Lower leg skin (tissue), 3 donors: Measurements from ENCODE around the gene FOSL2.

ENCODE experiments used
- POLR2A ChIP-seq, 2 donors: fragments of 450-650 bp; IDR thresholded peaks; one replicate each; pipeline ENCODE4 v1.6.1; 2016 to 2017; ENCODE audit warnings: antibody characterized with exemption in 2 of 2, mild to moderate bottlenecking in 1 of 2, moderate library complexity in 1 of 2
- TF ChIP-seq, protein P1 (sequence below), 3 donors: fragments of 450-650 bp; IDR thresholded peaks; one replicate each; pipeline ENCODE4 v1.5.1; 2016; ENCODE audit warnings: antibody characterized with exemption in 3 of 3, mild to moderate bottlenecking in 3 of 3, moderate library complexity in 2 of 3

DNA sequence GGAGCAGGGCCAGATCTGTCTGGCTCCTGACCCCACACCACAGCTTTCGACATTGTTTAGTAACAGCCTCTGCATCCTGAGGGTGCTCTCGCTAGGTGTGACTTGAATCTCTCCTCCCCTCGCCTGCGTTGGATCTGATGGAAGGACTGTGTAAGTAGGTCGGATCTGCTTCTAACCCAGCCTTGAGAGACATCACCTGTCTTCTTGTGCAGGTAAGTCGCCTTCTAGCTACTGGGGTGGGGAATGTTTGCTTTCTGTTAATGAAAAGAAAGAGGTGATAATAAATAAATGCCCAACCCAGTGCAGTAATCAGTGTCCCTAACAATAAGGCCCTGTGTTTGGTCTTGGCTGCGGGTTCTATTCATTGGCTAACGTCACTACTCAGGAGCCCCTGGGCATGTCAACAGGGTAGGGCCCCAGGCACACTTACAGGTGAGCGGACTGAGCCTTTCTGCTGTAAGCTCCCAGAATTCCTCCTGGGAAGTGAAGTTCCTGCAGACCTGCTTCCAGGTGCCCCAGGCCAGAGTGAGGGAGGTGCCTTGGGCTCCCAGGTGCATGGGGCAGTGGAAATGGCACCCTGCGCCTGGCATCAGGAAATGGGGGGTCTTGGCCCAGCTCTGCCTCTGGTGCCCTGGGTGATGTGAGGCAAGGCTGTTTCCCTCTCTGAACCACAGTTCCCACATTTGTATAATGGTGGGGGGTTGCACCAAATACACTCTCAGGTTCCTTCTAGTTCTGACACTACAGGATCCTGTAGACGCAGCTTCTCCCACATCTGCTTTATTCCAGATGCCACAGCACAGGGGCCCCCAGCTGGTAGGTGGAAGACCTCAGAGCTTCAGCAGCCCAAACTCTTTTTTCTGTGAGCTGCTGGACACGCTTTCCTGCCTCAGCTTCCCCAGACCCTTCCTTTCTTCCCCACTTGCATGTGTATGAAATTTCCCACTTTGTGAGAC lies 11.2 kb upstream of the FOSL2 start:
- TF ChIP-seq, protein P1, sequence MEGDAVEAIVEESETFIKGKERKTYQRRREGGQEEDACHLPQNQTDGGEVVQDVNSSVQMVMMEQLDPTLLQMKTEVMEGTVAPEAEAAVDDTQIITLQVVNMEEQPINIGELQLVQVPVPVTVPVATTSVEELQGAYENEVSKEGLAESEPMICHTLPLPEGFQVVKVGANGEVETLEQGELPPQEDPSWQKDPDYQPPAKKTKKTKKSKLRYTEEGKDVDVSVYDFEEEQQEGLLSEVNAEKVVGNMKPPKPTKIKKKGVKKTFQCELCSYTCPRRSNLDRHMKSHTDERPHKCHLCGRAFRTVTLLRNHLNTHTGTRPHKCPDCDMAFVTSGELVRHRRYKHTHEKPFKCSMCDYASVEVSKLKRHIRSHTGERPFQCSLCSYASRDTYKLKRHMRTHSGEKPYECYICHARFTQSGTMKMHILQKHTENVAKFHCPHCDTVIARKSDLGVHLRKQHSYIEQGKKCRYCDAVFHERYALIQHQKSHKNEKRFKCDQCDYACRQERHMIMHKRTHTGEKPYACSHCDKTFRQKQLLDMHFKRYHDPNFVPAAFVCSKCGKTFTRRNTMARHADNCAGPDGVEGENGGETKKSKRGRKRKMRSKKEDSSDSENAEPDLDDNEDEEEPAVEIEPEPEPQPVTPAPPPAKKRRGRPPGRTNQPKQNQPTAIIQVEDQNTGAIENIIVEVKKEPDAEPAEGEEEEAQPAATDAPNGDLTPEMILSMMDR (IDR thresholded peaks at IDR 0.05), result no peak
- TF ChIP-seq POLR2A (IDR thresholded peaks at IDR 0.05), result no peak
